ENCODE results near the gene NPAT. TPM values are rescaled to one million over a fixed set of nuclear protein-coding genes. Genes with fewer than 3 reads are reported as not detected.

NPAT gene
- total RNA-seq, 1 experiment from 2014 or later: 14.9 TPM

- ChIA-PET RAD21 (ENCODE audit: low non-redundant PET in 1 of 2, low total read pairs in 2 of 2, uncharacterized antibody in 2 of 2, unreplicated experiment in 2 of 2) (no interaction called here), POLR2A (no interaction called here), CTCF (no interaction called here)
- Histone ChIP-seq H3K9me2 (ENCODE audit: insufficient read depth) (no peaks in the 10 kb centered on the region), H3K9ac (ENCODE audit: low read length) (no peak overlapping the region), H3K79me2 (ENCODE audit: insufficient read depth, low read length) (peaks cover 80% of the 10 kb centered on the region), H3K4me1 (ENCODE audit: control insufficient read depth in 1 of 2, insufficient read depth in 2 of 2, low read length in 2 of 2) (no peaks in the 10 kb centered on the region), H3K27me3 (ENCODE audit: insufficient read depth, low read length) (no peaks in the 10 kb centered on the region), H4K20me1 (ENCODE audit: insufficient read depth) (no peaks in the 10 kb centered on the region), H3K27ac (ENCODE audit: low read depth, low read length) (no peak overlapping the region), H3K4me3 (replicated peaks in 1 of 2; ENCODE audit: low read depth in 1 of 2, low read length in 2 of 2) (no peak overlapping the region), H3K36me3 (ENCODE audit: control insufficient read depth in 1 of 2, insufficient read depth in 2 of 2, low read length in 2 of 2) (peaks cover 8 to 37% of the 10 kb centered on the region in 2 experiments; a peak in 3 of 4 replicates), H3K4me2 (ENCODE audit: low read length) (no peak overlapping the region), H2AFZ (ENCODE audit: low read depth, low read length, poor library complexity, severe bottlenecking) (no peak overlapping the region), H3K9me3 (ENCODE audit: control insufficient read depth in 1 of 2, insufficient read depth in 1 of 2, low read depth in 1 of 2, low read length in 2 of 2) (0 out of 4 replicates have a peak, but pooled peaks cover 0 to 5% of the 10 kb centered on the region in 2 experiments)
- TF ChIP-seq SRF (IDR thresholded peaks at IDR 0.05; ENCODE audit: low read depth) (no peak), ELF1 (IDR thresholded peaks at IDR 0.05; ENCODE audit: borderline replicate concordance, low read depth) (no peak), CBX3 (IDR thresholded peaks at IDR 0.05; ENCODE audit: low read depth) (no peak), SIN3A (IDR thresholded peaks at IDR 0.05; ENCODE audit: low read depth) (no peak), JUND (IDR thresholded peaks at IDR 0.05) (no peak), MAX (IDR thresholded peaks at IDR 0.05) (no peak), RAD21 (IDR thresholded peaks at IDR 0.05; ENCODE audit: low read depth) (no peak)
- no TSS peak for BruUV-seq (replicated peaks)
- DNase-seq (ENCODE audit: low read depth, low spot score): no peak
- intact Hi-C loops (cut with micrococcal nuclease): no loop called here
- no peak for ATAC-seq
These were observed 16.3 kb downstream of the NPAT start for GRCh38 chr11:108206171-108206570.

- ChIA-PET POLR2A (no interaction called here), RAD21 (ENCODE audit: low non-redundant PET in 1 of 2, low total read pairs in 2 of 2, uncharacterized antibody in 2 of 2, unreplicated experiment in 2 of 2) (no interaction called here), CTCF (no interaction called here)
- Histone ChIP-seq H4K20me1 (ENCODE audit: insufficient read depth) (no peaks in the 10 kb centered on the region), H3K9me3 (ENCODE audit: control insufficient read depth in 1 of 2, insufficient read depth in 1 of 2, low read depth in 1 of 2, low read length in 2 of 2) (0 out of 4 replicates have a peak, but pooled peaks cover 0 to 5% of the 10 kb centered on the region in 2 experiments), H3K27ac (ENCODE audit: low read depth, low read length) (no peak overlapping the region), H3K79me2 (ENCODE audit: insufficient read depth, low read length) (peaks cover 76% of the 10 kb centered on the region), H2AFZ (ENCODE audit: low read depth, low read length, poor library complexity, severe bottlenecking) (no peak overlapping the region), H3K4me2 (ENCODE audit: low read length) (no peak overlapping the region), H3K4me3 (replicated peaks in 1 of 2; ENCODE audit: low read depth in 1 of 2, low read length in 2 of 2) (no peak overlapping the region), H3K9ac (ENCODE audit: low read length) (no peak overlapping the region), H3K9me2 (ENCODE audit: insufficient read depth) (no peaks in the 10 kb centered on the region), H3K4me1 (ENCODE audit: control insufficient read depth in 1 of 2, insufficient read depth in 2 of 2, low read length in 2 of 2) (peaks cover 0 to 8% of the 10 kb centered on the region in 2 experiments; a peak in 1 of 4 replicates), H3K36me3 (ENCODE audit: control insufficient read depth in 1 of 2, insufficient read depth in 2 of 2, low read length in 2 of 2) (peaks cover 8 to 31% of the 10 kb centered on the region in 2 experiments; a peak in 3 of 4 replicates), H3K27me3 (ENCODE audit: insufficient read depth, low read length) (no peaks in the 10 kb centered on the region)
- ATAC-seq (no peak), DNase-seq (ENCODE audit: low read depth, low spot score) (no peak)
- intact Hi-C loops (cut with micrococcal nuclease): no loop called here
- BruUV-seq (replicated peaks): no TSS peak
- TF ChIP-seq CBX3 (IDR thresholded peaks at IDR 0.05; ENCODE audit: low read depth) (no peak), EZH2phosphoT487 (IDR thresholded peaks at IDR 0.05; ENCODE audit: borderline replicate concordance) (no peak), REST (IDR thresholded peaks at IDR 0.05; ENCODE audit: low read depth) (no peak), JUND (IDR thresholded peaks at IDR 0.05) (no peak), CEBPB (IDR thresholded peaks at IDR 0.05; ENCODE audit: low read depth) (no peak), ELF1 (IDR thresholded peaks at IDR 0.05; ENCODE audit: borderline replicate concordance, low read depth) (no peak), ATF3 (IDR thresholded peaks at IDR 0.05) (no peak), CTCF (IDR thresholded peaks at IDR 0.05 in 2 of 3, conservative IDR thresholded peaks at IDR 0.05 in 1 of 3; ENCODE audit: borderline replicate concordance in 1 of 3, insufficient read depth in 1 of 3, low read depth in 2 of 3, low read length in 2 of 3) (no peak), SIN3A (IDR thresholded peaks at IDR 0.05; ENCODE audit: low read depth) (no peak), EGR1 (IDR thresholded peaks at IDR 0.05; ENCODE audit: low read depth) (no peak), RAD21 (IDR thresholded peaks at IDR 0.05; ENCODE audit: low read depth) (no peak), ZFX (IDR thresholded peaks at IDR 0.05) (no peak), FOSL1 (IDR thresholded peaks at IDR 0.05; ENCODE audit: low read depth) (no peak), SP1 (IDR thresholded peaks at IDR 0.05; ENCODE audit: low read depth) (no peak)
These were observed 17.4 kb downstream of the NPAT start for GRCh38 chr11:108204929-108205499.
